Loucy (cell line): Measurements from ENCODE around the gene MBTPS2.

Experiments
- H2AFZ ChIP-seq: fragments of 200-600 bp; sonication (generic); 2 replicates; pipeline ENCODE4 v1.6.0; 2016; ENCODE audit warnings: antibody characterized with exemption, mild to moderate bottlenecking, low read length, moderate library complexity
- H3F3A ChIP-seq: fragments of 200-600 bp; 2 replicates; pipeline ENCODE4 v1.6.0; 2016; ENCODE audit warnings: antibody characterized with exemption, low read depth, mild to moderate bottlenecking
- H3K27me3 ChIP-seq: fragments of 200-600 bp; sonication (generic); 2 replicates; pipeline ENCODE4 v1.6.1; 2014; ENCODE audit warnings: low read length, mild to moderate bottlenecking; ENCODE audit not compliant: insufficient read depth, poor library complexity, severe bottlenecking
- H3K36me3 ChIP-seq: fragments of 200-600 bp; sonication (generic); 2 replicates; pipeline ENCODE4 v1.6.1; 2016; ENCODE audit warnings: low read length; ENCODE audit not compliant: insufficient read depth
- H3K4me1 ChIP-seq: fragments of 200-600 bp; sonication (generic); 2 replicates; pipeline ENCODE4 v1.5.1; 2014; ENCODE audit warnings: low read length, mild to moderate bottlenecking; ENCODE audit not compliant: insufficient read depth, poor library complexity, severe bottlenecking
- H3K4me2 ChIP-seq: fragments of 200-600 bp; sonication (generic); 2 replicates; pipeline ENCODE4 v1.6.0; 2014; ENCODE audit warnings: antibody characterized with exemption, low read length, low read depth, mild to moderate bottlenecking; ENCODE audit not compliant: poor library complexity, severe bottlenecking
- H3K4me3 ChIP-seq: fragments of 200-600 bp; sonication (generic); 2 replicates; pipeline ENCODE4 v1.5.1; 2014; ENCODE audit warnings: low read length, mild to moderate bottlenecking, mixed read lengths; ENCODE audit not compliant: poor library complexity, severe bottlenecking
- H3K79me2 ChIP-seq: fragments of 200-600 bp; sonication (generic); 2 replicates; pipeline ENCODE4 v1.6.1; 2014; ENCODE audit warnings: low read length; ENCODE audit not compliant: insufficient read depth
- H3K9ac ChIP-seq: fragments of 200-600 bp; sonication (generic); 2 replicates; pipeline ENCODE4 v1.6.0; 2014; ENCODE audit warnings: mild to moderate bottlenecking, low read depth, low read length, moderate library complexity; ENCODE audit not compliant: poor library complexity, severe bottlenecking
- H3K9me2 ChIP-seq: fragments of 200-600 bp; sonication (generic); replicated peaks from 2 replicates; pipeline ENCODE4 v1.6.1; 2016; ENCODE audit warnings: low read depth, low read length, mixed read lengths
- H3K9me3 ChIP-seq: fragments of 200-600 bp; sonication (generic); 2 replicates; pipeline ENCODE4 v1.6.1; 2014; ENCODE audit warnings: mild to moderate bottlenecking, antibody characterized with exemption, low read length, low read depth; ENCODE audit not compliant: insufficient read depth
- H4K20me1 ChIP-seq: fragments of 200-600 bp; sonication (generic); 2 replicates; pipeline ENCODE4 v1.6.0; 2014; ENCODE audit warnings: antibody characterized with exemption, low read length, mild to moderate bottlenecking; ENCODE audit not compliant: insufficient read depth, poor library complexity, severe bottlenecking
- EZH2phosphoT487 ChIP-seq: fragments of 200-600 bp; IDR thresholded peaks from 2 replicates; pipeline ENCODE4 v1.6.1; 2018; ENCODE audit warnings: antibody characterized with exemption, mild to moderate bottlenecking, moderate library complexity, borderline replicate concordance
- TF ChIP-seq, protein P1 (sequence below): fragments of 200-600 bp; sonication (generic); conservative IDR thresholded peaks from 2 replicates; pipeline ENCODE4 v1.5.1; 2014; ENCODE audit warnings: mild to moderate bottlenecking, antibody characterized with exemption, low read length

MBTPS2 gene

DNA sequence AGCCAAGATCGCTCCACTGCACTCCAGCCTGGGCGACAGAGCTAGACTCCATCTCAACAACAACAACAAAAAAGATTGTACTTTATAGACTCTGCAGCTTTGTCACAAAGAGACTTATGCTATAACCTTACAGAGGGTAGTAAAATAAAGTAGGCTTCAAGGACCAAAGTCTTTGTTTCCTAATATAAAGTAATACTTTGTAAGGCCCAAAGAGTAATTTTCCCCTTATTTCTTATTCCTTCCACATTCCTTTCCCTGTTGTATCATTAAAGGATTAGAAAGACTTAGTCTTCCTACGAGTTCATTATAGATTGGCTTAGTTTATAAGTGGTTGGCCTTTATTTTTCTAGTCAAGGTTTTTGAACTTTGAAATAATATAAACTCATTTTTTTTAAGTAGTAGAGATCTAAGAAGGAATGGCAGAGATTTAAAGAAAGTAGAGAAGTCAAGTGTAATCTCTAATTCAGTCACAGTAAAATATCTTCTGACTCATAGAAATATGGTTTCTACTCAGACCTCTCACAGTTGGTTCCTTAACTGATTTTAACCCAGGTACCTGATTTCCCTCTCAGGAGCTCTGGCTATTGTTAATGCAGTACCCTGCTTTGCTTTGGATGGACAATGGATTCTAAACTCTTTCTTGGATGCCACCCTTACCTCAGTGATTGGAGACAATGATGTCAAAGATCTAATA, 42.6 kb downstream of the MBTPS2 start:
- TF ChIP-seq EZH2phosphoT487: no peak
- TF ChIP-seq, protein P1, sequence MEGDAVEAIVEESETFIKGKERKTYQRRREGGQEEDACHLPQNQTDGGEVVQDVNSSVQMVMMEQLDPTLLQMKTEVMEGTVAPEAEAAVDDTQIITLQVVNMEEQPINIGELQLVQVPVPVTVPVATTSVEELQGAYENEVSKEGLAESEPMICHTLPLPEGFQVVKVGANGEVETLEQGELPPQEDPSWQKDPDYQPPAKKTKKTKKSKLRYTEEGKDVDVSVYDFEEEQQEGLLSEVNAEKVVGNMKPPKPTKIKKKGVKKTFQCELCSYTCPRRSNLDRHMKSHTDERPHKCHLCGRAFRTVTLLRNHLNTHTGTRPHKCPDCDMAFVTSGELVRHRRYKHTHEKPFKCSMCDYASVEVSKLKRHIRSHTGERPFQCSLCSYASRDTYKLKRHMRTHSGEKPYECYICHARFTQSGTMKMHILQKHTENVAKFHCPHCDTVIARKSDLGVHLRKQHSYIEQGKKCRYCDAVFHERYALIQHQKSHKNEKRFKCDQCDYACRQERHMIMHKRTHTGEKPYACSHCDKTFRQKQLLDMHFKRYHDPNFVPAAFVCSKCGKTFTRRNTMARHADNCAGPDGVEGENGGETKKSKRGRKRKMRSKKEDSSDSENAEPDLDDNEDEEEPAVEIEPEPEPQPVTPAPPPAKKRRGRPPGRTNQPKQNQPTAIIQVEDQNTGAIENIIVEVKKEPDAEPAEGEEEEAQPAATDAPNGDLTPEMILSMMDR: no peak
- Histone ChIP-seq H3K4me2 (no peak overlapping the region), H3K9me2 (no peaks in the 10 kb centered on the region), H3K4me1 (no peaks in the 10 kb centered on the region), H3K79me2 (no peaks in the 10 kb centered on the region), H2AFZ (no peak overlapping the region), H3K27me3 (no peaks in the 10 kb centered on the region), H4K20me1 (no peaks in the 10 kb centered on the region), H3F3A (no peaks in the 10 kb centered on the region), H3K9ac (no peak overlapping the region), H3K4me3 (no peak overlapping the region), H3K36me3 (no peaks in the 10 kb centered on the region), H3K9me3 (no peaks in the 10 kb centered on the region)

DNA sequence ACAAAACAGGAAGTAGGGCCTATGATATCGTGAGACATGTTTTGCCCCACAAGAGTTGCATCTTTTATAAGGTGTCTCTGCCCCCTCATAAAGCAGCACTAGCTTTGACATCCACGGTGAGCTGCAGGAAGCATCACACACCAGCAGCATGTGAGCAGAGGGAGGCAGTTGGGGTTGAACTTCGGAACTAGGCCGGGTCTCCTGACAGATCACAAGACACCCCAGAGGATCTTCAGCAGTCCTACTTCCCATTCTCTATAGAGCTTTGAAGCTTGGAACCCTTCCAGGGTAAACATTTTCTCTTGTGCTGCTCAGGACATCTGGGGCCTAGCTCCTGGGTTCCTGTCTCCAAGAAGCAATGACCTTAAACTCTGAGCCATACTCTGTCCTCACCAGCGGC, 43.8 kb downstream of the MBTPS2 start:
- no peaks in the 10 kb centered on the region for H3K9me3 ChIP-seq
- no peaks in the 10 kb centered on the region for H3K27me3 ChIP-seq
- no peak overlapping the region for H3K4me2 ChIP-seq
- no peaks in the 10 kb centered on the region for H3K9me2 ChIP-seq
- H4K20me1 ChIP-seq: no peaks in the 10 kb centered on the region
- TF ChIP-seq EZH2phosphoT487: no peak
- TF ChIP-seq, protein P1: no peak
- H2AFZ ChIP-seq: no peak overlapping the region
- no peaks in the 10 kb centered on the region for H3K36me3 ChIP-seq
- no peaks in the 10 kb centered on the region for H3K79me2 ChIP-seq
- no peak overlapping the region for H3K4me3 ChIP-seq
- no peak overlapping the region for H3K9ac ChIP-seq
- H3K4me1 ChIP-seq: no peaks in the 10 kb centered on the region
- H3F3A ChIP-seq: no peaks in the 10 kb centered on the region

DNA sequence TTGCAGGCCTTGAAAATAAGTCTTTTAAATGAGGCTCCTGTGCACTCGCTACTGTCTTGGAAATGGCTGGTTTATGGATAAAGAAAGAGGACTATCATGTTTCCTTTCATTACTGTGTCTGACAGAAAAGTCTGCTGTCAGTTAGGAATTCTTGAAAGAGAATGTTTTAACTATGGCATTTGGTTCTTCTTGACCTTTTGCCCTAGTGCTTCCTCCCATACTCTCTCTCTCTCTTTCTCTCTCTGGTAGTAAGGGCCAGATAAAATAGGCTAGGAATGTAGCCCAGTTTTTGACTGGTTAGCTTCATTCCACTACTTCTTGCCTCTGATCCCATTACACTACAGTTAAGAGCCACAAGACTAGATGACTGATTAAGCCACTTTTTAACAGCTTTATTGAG, 46.2 kb downstream of the MBTPS2 start:
- Histone ChIP-seq H3F3A (no peaks in the 10 kb centered on the region), H3K36me3 (no peaks in the 10 kb centered on the region), H4K20me1 (no peaks in the 10 kb centered on the region), H3K79me2 (no peaks in the 10 kb centered on the region), H3K27me3 (no peaks in the 10 kb centered on the region), H3K4me3 (no peak overlapping the region), H2AFZ (no peak overlapping the region), H3K4me1 (no peaks in the 10 kb centered on the region), H3K4me2 (no peak overlapping the region), H3K9me2 (no peaks in the 10 kb centered on the region), H3K9ac (no peak overlapping the region), H3K9me3 (no peaks in the 10 kb centered on the region)
- TF ChIP-seq EZH2phosphoT487: no peak
- TF ChIP-seq, protein P1: no peak
